Raji (cell line): ENCODE data around the gene VPS29.

Source experiments
- POLR2A ChIP-seq: IDR thresholded peaks from 2 replicates; pipeline ENCODE4 v1.6.1; 2011; ENCODE audit warnings: low read depth, low read length, control low read depth; ENCODE audit not compliant: insufficient read depth

Gene VPS29

DNA sequence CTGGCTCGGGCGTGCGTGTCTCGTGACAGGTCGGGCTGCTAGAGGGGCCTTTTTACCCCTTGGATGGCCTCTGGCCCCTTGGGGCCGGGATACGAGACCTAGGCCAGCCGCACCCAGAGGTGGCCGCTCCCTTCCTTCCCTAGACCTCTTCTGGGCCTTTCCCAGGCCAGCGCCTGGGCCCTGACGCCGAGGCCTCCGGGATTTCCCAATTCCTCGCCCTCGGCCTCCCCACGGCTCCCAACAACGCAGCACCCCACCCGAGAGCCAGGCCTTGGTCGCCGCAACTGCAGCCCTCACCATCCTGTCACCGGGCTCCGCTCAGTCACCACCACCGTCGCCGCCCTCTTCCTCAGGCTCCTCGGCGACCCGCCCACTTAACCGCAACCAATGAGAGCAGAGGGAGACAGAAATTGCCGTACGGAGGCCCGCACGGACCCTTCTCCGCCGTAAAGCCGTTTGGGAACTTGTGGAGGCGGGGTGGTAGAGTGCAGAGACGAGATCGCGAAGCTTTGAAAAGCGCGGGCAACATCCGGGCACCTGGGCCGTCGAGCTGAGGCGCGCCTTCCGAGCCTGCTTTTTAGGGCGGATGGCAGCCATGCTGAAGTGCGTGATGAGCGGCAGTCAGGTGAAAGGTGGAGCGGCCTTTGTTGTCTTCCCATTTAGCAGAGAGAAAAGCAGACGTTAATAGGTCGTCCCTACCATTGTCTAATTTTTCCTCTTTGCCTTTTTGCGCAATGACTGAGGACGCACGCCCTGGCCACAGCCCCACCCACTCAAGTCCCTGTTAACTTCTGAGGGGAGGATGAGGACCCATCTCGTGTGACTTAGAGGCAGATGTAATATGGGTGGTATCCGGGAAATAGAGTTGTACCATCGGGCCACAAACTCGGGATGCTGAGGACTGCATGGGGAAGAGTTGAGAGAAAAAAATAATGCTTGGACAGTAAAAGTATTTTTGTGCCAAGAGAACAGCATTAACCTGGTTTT lies at the start of gene VPS29, which contains the start of gene RAD9B:
Gene VPS29 (minus strand): TSS at position 360 of the 987 bp plus-strand sequence. CDS start 60 bp downstream, at position 300.
Gene RAD9B (plus strand): TSS at position 580 of the 987 bp plus-strand sequence. CDS start 7 bp downstream, at position 587.
- TF ChIP-seq POLR2A: peak; percentile 90

DNA sequence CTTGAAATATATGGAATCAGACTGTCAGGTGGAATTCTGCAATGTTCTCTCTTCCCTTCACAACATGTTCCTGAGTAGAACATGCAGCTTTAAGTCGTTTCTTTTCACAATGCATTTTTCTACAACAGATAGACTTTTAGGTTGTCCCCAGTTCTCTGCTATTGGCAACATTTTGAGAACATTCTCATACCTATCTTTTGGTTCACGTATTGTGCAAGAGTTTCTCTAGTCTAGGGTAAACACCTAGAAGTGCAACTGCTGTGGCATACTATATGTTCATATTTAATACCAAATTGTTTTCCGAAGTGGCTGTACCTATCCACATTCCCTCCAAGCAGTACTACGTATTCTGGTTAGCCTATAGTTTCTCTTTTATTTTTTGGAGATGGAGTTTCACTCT lies 49.1 kb upstream of the VPS29 start:
- TF ChIP-seq POLR2A: no peak

DNA sequence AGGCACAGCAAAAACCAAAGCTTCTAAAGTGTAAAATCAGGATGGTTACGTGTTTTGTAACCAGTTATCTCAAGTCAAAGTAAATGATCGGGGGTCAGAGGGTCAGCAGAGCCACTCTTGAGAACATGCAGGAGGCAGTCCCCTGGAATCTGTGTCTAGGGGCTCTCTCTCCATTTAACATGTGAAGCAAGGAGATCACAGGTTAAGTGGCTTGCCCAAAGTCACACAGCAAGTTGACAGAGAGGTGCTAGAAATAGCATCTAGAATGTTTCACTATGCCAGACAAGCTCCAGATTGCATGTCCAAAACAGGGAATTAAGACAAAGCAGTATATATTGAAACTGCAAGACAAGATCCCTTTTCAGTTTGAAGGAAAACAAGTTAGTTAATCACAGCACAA lies 47.8 kb upstream of the VPS29 start:
- no peak for TF ChIP-seq POLR2A

DNA sequence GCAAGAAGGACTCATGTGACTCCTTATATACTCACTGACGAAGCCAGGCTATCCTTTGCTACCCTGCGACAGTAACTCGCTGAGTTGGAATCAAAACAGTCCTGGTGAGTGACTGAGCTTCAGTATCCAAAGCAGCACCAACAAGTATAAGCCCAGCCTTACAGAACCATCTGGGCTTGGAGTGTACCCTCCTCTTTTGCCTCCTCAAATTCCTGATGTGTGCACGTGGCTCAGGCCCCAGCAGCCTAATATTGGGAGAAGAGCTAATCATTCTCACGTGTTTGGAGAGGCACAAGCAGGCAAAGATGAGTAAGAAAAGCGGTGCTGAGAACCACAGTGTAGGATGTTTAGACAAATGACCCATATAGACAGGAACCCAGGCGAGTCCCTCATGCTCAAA lies 46.8 kb upstream of the VPS29 start:
- no peak for TF ChIP-seq POLR2A

DNA sequence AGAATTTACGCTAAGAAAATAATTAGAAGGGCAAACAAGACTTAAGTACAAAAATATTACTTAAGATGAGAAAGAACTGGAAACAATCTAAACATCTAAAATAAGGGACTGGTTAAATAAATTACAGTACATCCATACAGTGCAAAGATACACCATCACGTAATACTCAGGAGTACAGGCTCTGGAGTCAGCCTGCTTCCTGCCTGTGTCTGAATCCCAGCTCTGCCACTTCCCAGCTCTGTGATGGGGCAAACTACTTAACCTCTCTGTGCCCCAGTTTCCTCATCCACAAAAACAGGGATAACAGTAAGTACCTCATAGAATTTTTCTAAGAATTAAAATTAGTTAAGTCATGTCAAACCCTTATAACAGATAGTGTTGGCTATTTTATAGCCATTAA lies 45.2 kb upstream of the VPS29 start:
- no peak for TF ChIP-seq POLR2A

DNA sequence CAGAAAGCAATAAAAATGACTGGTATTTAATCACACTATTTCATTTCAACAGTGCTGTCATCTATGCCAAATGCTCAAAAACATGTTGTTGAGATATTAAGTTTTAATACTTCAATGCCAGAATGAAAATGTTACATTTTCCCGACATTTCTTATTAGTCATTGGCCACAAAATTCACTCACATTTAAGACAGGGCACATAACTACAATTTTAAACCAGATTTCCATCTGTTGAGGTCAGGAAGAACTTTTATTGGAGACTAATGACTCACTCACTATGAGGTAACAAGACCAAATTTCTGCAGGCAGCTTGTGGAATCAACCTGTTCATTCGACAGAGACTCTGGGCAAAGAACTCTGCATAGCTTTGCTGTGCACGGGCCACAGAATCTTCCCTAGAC lies 44.4 kb upstream of the VPS29 start:
- no peak for TF ChIP-seq POLR2A

DNA sequence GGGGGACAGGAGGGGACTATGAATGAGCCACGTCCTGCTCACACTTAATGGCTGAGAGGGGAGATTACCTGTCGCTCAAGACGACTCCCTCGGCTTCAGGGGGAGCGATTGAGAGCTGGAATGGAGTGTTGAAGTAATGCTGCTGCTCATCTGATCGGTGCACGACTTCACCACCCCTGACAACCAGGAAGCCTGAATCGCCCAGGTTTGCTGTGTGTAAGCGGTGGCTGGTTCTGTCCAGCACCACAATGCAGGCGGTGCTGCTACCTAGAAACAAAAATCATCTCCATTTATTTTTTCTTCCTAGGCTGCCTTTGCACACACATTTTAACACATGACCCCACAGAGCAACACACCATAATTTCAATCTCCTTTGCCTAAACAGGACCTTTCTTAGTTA lies 43.9 kb upstream of the VPS29 start:
- TF ChIP-seq POLR2A: no peak

DNA sequence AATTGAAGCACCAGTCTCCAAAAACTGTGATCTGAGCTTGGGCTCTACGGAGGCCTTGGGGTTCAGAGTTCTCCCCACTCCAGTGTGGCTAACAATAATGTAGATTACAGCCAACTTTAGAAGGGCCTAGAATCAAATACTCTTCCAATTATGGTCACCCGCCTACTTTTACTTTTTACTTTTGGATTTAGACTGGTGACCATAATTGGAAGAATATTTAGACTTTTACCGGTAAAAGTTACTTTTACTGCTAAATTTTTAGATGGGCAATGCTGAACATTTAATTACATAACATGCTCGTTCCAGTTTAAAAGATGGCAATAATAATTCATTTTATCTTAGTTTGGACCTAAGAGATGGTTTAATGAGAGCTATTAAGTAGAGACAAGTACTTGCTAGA lies 42.1 kb upstream of the VPS29 start:
- TF ChIP-seq POLR2A: no peak

DNA sequence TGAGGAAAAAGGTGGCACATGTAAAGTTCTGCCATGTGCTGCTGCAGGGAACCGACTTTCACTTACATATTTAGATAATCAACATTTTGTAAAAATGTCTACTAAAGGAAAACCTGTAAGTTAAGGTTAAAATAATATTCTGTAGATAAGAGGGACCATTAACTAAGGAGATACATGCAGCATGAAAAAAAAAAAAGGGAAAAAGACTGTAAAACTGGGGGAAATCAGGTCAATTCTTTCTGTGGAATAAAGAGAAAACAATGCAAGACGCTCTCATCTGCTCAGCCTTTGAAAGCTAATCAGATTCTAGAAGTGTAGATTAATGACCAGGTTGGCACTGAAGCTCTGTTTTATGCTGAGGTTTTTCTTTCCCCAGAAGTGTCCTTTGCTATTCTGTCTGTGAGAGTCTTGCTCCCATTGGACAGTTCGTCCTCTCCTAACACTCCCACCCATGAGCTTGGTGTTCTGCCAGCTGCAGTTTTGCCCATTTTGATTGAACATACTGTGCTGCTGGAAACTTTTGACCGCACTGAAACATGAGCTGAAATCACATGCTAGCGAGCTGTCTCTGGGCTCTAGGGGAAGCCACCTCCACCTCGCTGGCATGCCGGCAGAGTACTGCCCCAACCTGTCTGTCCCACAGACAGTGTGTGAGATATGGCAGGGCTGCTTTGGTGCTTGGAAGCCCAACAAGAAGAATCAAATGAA lies 41.5 kb upstream of the VPS29 start:
- no peak for TF ChIP-seq POLR2A

DNA sequence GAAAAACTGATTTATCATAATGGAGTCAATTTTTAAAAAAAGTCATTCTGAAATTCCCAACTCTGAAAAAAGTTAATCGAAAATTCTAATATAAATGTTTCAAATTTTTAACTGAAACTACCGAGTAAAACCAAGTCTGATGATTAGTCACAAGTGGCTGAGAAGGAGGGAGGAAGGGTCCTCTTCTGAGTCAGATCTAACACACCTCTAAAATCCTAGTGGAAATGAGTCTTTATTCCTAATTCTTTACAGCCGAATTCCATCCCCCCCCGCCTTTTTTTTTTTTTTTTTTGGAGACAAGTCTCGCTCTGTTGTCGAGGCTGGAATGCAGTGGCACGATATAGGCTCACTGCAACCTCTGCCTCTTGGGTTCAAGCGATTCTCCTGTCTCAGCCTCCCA lies 38.1 kb upstream of the VPS29 start:
- no peak for TF ChIP-seq POLR2A

DNA sequence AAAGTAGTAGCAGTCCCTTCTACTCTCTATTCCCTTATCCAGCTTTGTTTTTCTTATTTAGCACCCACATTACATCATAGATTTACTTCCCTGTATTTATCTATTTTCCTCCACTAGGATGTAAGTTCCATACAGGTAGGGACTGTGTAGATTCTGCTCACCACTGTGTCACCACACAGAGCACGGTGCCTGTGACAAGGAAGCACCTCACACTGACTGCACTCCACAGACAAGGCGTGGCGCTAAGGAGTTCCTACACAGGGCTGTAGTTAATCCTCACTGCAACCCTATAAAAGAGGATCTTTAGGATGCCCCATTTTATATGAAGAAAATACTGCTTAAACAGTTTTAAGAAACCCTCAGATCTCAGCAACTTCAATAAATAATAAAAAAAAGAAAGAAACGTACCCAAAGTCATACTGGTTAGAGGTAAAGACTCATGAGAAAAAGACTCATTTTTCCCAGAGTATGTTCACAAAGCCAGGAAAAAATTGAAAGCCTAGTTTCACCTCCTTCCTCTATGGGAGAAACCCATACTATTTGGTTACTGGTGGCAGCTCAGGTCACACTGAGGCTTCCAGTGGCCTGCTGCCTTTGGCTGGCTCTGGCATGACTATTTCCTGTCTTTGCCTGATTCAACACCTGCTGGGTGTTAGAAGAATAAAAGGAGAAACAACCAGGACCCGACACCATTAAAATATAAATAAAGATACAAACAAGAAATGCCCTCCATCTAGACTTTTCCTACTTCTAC lies 37.1 kb upstream of the VPS29 start:
- TF ChIP-seq POLR2A: no peak

DNA sequence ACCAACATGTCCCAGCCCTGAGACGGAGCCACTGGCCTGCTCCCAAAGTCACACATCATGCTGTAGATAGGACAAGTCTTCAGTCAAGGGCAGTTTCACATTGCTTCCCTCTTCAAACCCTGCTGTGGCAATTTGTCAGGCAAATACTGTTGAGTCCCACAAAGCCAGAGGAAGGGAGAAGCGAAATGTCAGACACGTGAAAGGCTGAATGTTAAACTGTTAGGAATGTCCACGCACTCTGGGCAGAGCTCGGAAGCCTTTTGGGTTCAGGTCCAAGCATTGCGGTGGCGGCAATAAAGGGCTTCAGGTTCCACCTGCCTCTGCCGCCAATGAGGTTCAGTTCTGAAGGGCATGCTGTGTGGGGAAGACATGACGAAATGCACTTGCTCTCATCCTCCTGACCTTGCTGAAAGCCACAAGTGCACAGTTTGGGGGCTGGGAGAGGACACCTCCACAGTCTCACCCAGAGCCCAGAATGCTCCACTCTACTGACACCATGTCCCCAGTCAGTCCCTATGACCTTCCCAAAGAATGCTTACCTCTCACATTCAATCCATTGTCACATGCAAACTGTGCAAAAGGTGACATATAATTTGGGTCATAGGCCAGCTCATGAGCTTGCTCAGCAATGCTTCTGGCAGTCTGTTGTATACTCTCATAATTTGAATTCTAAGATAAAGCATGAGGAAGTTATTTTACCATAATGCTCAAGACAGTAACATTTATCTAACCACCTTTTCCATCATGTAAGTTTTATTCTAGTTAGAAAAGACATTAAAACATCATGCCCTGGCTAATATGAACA lies 35.9 kb upstream of the VPS29 start:
- TF ChIP-seq POLR2A: no peak

DNA sequence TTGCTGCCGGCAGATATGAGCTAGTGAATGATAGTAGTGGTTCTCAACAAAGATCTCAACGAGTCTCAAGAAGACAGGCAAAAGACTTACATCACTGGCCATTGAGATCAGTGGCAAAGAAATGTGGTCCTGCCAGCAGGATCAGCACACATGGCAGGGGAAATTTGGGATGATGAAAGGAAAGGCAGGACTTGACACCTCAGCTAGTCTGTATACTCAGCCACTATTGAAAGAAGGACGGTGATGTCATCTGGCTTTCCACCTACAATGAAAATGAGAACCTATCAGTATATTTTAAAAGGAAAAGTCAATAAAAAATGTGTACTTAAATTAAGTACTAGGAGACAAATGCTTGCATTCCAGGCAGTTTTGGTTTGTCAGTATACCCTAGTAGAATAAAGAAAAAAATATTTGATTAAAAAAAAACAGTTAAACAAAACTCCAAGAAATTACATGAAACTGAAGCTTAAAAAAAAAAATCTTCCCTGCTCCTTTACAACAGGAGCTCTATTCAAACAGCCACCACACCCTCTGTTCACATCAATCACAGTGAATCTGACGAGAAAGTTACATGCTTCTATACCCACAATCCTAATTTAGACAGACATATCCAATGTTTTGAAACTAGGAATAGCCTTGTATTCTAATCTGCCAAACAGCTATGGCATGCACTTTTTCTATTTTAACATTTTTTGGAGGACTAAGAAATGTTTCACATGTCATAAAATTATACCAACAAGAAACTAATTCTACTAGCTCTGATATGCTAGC lies 35.1 kb upstream of the VPS29 start:
- no peak for TF ChIP-seq POLR2A

DNA sequence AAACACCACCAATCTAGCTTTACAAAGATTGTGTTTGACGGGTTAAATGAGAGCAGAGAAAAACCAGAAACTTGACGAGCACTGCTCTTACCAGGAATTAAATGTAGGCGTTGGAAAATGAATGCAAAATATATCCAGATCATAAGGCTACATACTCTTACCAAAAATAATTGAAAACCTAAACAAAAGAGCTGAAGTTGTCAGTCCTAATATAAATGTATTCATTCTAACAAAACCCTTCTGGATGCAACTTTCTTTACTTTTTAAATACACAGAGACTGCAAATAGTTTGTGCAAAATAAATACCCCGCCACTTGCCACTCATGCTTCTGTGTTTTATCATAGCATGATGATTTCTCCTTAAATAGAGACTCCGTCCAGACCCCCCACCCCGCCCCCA lies 32.9 kb upstream of the VPS29 start:
- no peak for TF ChIP-seq POLR2A
